Measurements from ENCODE around the gene MAML2. TPM values are rescaled to one million over a fixed set of nuclear protein-coding genes. Genes with fewer than 3 reads are reported as not detected.

Gene MAML2
- total and polyA plus RNA-seq, 2 of the 13 experiments (the other 11 are each of a cell fraction or from before 2014, with no cell fraction given): 2.3 to 25.9 TPM

DNA sequence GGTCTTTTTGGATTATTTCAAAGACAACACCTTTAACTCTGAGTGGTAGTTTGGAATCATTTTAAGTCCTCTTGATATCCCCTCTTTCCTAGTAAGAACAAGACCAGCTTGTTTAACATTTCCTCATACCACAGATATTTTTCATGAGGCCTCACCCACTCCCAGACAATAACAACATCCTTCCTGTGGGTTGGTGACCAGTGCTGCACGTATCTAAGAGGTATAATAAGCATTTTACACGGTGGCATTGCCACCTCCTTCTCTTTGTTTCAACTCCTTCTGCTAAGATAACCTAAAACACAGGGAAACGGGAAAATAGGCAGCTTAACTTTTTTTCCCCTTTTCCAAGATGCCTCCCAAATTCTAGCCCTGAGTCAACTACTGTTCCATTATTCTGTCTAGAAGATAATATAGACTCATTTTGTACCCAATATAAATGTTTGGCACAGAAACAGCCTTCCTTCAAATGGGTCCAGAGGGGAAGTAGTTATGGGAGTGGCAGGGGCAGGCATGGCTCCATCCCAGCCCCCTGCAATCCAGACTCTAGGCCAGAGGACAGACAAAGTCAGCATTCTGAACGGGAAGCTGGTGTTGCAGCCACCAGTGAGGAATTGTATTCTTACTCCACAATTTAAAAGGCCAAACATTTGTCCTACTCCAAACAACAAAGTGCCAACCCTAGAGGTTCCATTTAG lies 28.5 kb downstream of the MAML2 start:
- intact Hi-C loops (cut with micrococcal nuclease; ENCODE audit: unreplicated experiment) (no loop called here), in situ Hi-C loops (cut with HindIII; ENCODE audit: extremely low pct_ligation_motif_present, low pct_unique_long_range_greater_than_20kb) (no loop called here)
- H3K4me3 ChIP-seq (replicated peaks in 1 of 3; ENCODE audit: insufficient read depth in 1 of 3, low read depth in 2 of 3, low read length in 3 of 3): no peak overlapping the region
- H3K4me2 ChIP-seq (ENCODE audit: low read depth, low read length): no peak overlapping the region
- 84% methylated on average over 4 of the region's 4 CpGs for WGBS (ENCODE audit: low lambda C conversion rate)
- no TSS peak for BruUV-seq (replicated peaks)
- no peaks in the 10 kb centered on the region for H3K9me3 ChIP-seq (ENCODE audit: low read length)
- peaks cover 19% of the 10 kb centered on the region for H4K20me1 ChIP-seq (ENCODE audit: insufficient read depth, low read length)
- ATAC-seq (no peak), FAIRE-seq (no peak), DNase-seq (ENCODE audit: low spot score) (no peak)
- H3K9ac ChIP-seq (ENCODE audit: insufficient read depth, low read depth, low read length): no peak overlapping the region
- H2AFZ ChIP-seq (ENCODE audit: low read length): no peak overlapping the region
- no peak overlapping the region for H3K27ac ChIP-seq (ENCODE audit: extremely low read length, insufficient read depth, low read length)
- no peaks in the 10 kb centered on the region for H3K27me3 ChIP-seq (ENCODE audit: control insufficient read depth in 1 of 2, insufficient read depth in 2 of 2, low read length in 2 of 2)
- H3K36me3 ChIP-seq (replicated peaks in 1 of 2; ENCODE audit: control insufficient read depth in 1 of 2, insufficient read depth in 2 of 2, low read length in 2 of 2): peaks cover 5 to 8% of the 10 kb centered on the region in 2 experiments; a peak in 3 of 5 replicates
- POLR2A ChIA-PET: no interaction called here
- CTCF ChIA-PET (ENCODE audit: low intra/inter-chr PET ratio, low total read pairs): no interaction called here
- peaks cover 28% of the 10 kb centered on the region for H3K4me1 ChIP-seq (ENCODE audit: insufficient read depth, low read length)
- peaks cover 28% of the 10 kb centered on the region for H3K79me2 ChIP-seq (ENCODE audit: insufficient read depth, low read length)
- TF ChIP-seq NRL (CRISPR knock-in tag; IDR thresholded peaks at IDR 0.05; ENCODE audit: borderline replicate concordance) (no peak), KDM5B (CRISPR knock-in tag; IDR thresholded peaks at IDR 0.05; ENCODE audit: borderline replicate concordance) (no peak), NFRKB (IDR thresholded peaks at IDR 0.05) (no peak), KAT7 (CRISPR knock-in tag; IDR thresholded peaks at IDR 0.05; ENCODE audit: borderline replicate concordance) (no peak), HDAC2 (CRISPR knock-in tag; IDR thresholded peaks at IDR 0.05) (no peak), PTBP1 (IDR thresholded peaks at IDR 0.05; ENCODE audit: low read depth, low read length, poor library complexity, severe bottlenecking) (no peak), MEIS2 (CRISPR knock-in tag; IDR thresholded peaks at IDR 0.05) (no peak)
- TF ChIP-seq, protein P1, sequence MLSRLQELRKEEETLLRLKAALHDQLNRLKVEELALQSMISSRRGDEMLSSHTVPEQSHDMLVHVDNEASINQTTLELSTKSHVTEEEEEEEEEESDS (CRISPR knock-in tag; IDR thresholded peaks at IDR 0.05; ENCODE audit: borderline replicate concordance): no peak
- TF ChIP-seq, protein P2, sequence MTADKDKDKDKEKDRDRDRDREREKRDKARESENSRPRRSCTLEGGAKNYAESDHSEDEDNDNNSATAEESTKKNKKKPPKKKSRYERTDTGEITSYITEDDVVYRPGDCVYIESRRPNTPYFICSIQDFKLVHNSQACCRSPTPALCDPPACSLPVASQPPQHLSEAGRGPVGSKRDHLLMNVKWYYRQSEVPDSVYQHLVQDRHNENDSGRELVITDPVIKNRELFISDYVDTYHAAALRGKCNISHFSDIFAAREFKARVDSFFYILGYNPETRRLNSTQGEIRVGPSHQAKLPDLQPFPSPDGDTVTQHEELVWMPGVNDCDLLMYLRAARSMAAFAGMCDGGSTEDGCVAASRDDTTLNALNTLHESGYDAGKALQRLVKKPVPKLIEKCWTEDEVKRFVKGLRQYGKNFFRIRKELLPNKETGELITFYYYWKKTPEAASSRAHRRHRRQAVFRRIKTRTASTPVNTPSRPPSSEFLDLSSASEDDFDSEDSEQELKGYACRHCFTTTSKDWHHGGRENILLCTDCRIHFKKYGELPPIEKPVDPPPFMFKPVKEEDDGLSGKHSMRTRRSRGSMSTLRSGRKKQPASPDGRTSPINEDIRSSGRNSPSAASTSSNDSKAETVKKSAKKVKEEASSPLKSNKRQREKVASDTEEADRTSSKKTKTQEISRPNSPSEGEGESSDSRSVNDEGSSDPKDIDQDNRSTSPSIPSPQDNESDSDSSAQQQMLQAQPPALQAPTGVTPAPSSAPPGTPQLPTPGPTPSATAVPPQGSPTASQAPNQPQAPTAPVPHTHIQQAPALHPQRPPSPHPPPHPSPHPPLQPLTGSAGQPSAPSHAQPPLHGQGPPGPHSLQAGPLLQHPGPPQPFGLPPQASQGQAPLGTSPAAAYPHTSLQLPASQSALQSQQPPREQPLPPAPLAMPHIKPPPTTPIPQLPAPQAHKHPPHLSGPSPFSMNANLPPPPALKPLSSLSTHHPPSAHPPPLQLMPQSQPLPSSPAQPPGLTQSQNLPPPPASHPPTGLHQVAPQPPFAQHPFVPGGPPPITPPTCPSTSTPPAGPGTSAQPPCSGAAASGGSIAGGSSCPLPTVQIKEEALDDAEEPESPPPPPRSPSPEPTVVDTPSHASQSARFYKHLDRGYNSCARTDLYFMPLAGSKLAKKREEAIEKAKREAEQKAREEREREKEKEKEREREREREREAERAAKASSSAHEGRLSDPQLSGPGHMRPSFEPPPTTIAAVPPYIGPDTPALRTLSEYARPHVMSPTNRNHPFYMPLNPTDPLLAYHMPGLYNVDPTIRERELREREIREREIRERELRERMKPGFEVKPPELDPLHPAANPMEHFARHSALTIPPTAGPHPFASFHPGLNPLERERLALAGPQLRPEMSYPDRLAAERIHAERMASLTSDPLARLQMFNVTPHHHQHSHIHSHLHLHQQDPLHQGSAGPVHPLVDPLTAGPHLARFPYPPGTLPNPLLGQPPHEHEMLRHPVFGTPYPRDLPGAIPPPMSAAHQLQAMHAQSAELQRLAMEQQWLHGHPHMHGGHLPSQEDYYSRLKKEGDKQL (CRISPR knock-in tag; IDR thresholded peaks at IDR 0.05; ENCODE audit: low read depth): no peak
- TF ChIP-seq, protein P3, sequence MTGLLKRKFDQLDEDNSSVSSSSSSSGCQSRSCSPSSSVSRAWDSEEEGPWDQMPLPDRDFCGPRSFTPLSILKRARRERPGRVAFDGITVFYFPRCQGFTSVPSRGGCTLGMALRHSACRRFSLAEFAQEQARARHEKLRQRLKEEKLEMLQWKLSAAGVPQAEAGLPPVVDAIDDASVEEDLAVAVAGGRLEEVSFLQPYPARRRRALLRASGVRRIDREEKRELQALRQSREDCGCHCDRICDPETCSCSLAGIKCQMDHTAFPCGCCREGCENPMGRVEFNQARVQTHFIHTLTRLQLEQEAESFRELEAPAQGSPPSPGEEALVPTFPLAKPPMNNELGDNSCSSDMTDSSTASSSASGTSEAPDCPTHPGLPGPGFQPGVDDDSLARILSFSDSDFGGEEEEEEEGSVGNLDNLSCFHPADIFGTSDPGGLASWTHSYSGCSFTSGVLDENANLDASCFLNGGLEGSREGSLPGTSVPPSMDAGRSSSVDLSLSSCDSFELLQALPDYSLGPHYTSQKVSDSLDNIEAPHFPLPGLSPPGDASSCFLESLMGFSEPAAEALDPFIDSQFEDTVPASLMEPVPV (CRISPR knock-in tag; IDR thresholded peaks at IDR 0.05): no peak
- TF ChIP-seq, protein P4, sequence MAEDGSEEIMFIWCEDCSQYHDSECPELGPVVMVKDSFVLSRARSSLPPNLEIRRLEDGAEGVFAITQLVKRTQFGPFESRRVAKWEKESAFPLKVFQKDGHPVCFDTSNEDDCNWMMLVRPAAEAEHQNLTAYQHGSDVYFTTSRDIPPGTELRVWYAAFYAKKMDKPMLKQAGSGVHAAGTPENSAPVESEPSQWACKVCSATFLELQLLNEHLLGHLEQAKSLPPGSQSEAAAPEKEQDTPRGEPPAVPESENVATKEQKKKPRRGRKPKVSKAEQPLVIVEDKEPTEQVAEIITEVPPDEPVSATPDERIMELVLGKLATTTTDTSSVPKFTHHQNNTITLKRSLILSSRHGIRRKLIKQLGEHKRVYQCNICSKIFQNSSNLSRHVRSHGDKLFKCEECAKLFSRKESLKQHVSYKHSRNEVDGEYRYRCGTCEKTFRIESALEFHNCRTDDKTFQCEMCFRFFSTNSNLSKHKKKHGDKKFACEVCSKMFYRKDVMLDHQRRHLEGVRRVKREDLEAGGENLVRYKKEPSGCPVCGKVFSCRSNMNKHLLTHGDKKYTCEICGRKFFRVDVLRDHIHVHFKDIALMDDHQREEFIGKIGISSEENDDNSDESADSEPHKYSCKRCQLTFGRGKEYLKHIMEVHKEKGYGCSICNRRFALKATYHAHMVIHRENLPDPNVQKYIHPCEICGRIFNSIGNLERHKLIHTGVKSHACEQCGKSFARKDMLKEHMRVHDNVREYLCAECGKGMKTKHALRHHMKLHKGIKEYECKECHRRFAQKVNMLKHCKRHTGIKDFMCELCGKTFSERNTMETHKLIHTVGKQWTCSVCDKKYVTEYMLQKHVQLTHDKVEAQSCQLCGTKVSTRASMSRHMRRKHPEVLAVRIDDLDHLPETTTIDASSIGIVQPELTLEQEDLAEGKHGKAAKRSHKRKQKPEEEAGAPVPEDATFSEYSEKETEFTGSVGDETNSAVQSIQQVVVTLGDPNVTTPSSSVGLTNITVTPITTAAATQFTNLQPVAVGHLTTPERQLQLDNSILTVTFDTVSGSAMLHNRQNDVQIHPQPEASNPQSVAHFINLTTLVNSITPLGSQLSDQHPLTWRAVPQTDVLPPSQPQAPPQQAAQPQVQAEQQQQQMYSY (CRISPR knock-in tag; IDR thresholded peaks at IDR 0.05): no peak
- TF ChIP-seq, protein P5, sequence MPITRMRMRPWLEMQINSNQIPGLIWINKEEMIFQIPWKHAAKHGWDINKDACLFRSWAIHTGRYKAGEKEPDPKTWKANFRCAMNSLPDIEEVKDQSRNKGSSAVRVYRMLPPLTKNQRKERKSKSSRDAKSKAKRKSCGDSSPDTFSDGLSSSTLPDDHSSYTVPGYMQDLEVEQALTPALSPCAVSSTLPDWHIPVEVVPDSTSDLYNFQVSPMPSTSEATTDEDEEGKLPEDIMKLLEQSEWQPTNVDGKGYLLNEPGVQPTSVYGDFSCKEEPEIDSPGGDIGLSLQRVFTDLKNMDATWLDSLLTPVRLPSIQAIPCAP (CRISPR knock-in tag; IDR thresholded peaks at IDR 0.05; ENCODE audit: low read depth): no peak
